GM12878 (cell line): ENCODE results near the gene OGFOD3. TPM values are rescaled to one million over a fixed set of nuclear protein-coding genes. Genes with fewer than 3 reads are reported as not detected.

Experiments
- BCL11A ChIP-seq: IDR thresholded peaks from 2 replicates; pipeline ENCODE4 v1.6.1; 2011; ENCODE audit warnings: low read depth, low read length
- BCL3 ChIP-seq: IDR thresholded peaks from 2 replicates; pipeline ENCODE4 v1.6.1; 2011; ENCODE audit warnings: borderline replicate concordance, low read depth, mild to moderate bottlenecking, moderate library complexity, low read length; ENCODE audit not compliant: insufficient read depth, poor library complexity, severe bottlenecking
- BCLAF1 ChIP-seq: fragments of 450-650 bp; IDR thresholded peaks from 2 replicates; pipeline ENCODE4 v1.6.1; 2017; ENCODE audit warnings: antibody characterized with exemption, mild to moderate bottlenecking, moderate library complexity
- CHD1 ChIP-seq: IDR thresholded peaks from 2 replicates; pipeline ENCODE4 v1.6.1; 2012; ENCODE audit warnings: low read depth, low read length, improper control_type of control experiment
- CTCF ChIP-seq, 3 experiments: IDR thresholded peaks in 2 of 3; conservative IDR thresholded peaks in 1 of 3; 2 replicates each; pipeline ENCODE4 v1.5.1; 2011; ENCODE audit warnings: low read depth in 3 of 3, low read length in 3 of 3, mild to moderate bottlenecking in 3 of 3, control low read depth in 2 of 3, moderate library complexity in 2 of 3, inconsistent platforms in 1 of 3, mixed read lengths in 1 of 3; ENCODE audit not compliant: control insufficient read depth in 2 of 3, insufficient read depth in 1 of 3; ENCODE audit errors: extremely low read depth in 1 of 3
- EZH2 ChIP-seq: IDR thresholded peaks from 2 replicates; pipeline ENCODE4 v1.6.1; 2012; ENCODE audit warnings: low read depth, mild to moderate bottlenecking, control low read depth, inconsistent platforms, low read length, borderline replicate concordance; ENCODE audit not compliant: control insufficient read depth
- HCFC1 ChIP-seq: fragments of 150-350 bp; IDR thresholded peaks from 2 replicates; pipeline ENCODE4 v1.6.1; 2014; ENCODE audit warnings: low read length
- JUNB ChIP-seq: IDR thresholded peaks from 2 replicates; pipeline ENCODE4 v1.6.1; 2016; ENCODE audit warnings: antibody characterized with exemption, mild to moderate bottlenecking
- KDM1A ChIP-seq: fragments of 200-600 bp; sonication (generic); IDR thresholded peaks from 2 replicates; pipeline ENCODE4 v1.6.1; 2016; ENCODE audit warnings: borderline replicate concordance
- LARP7 ChIP-seq: fragments of 450-650 bp; IDR thresholded peaks from 2 replicates; pipeline ENCODE4 v1.6.1; 2017; ENCODE audit warnings: mild to moderate bottlenecking
- NFIC ChIP-seq: IDR thresholded peaks from 2 replicates; pipeline ENCODE4 v1.6.1; 2012; ENCODE audit warnings: low read depth, mild to moderate bottlenecking, inconsistent platforms, low read length, moderate library complexity
- NR2C1 ChIP-seq: fragments of 450-650 bp; IDR thresholded peaks from 2 replicates; pipeline ENCODE4 v1.6.1; 2017; ENCODE audit warnings: antibody characterized with exemption, mild to moderate bottlenecking, moderate library complexity
- RFX5 ChIP-seq: IDR thresholded peaks from 2 replicates; pipeline ENCODE4 v1.6.1; 2011; ENCODE audit warnings: low read depth, low read length, improper control_type of control experiment
- TAF1 ChIP-seq: IDR thresholded peaks from 2 replicates; pipeline ENCODE4 v1.6.1; 2011; ENCODE audit warnings: mild to moderate bottlenecking, low read depth, low read length, borderline replicate concordance
- ZNF207 ChIP-seq: fragments of 450-650 bp; IDR thresholded peaks from 2 replicates; pipeline ENCODE4 v1.6.1; 2014; ENCODE audit warnings: antibody characterized with exemption, mild to moderate bottlenecking, borderline replicate concordance
- ZNF384 ChIP-seq: IDR thresholded peaks from 2 replicates; pipeline ENCODE4 v1.6.1; 2012; ENCODE audit warnings: low read depth, mild to moderate bottlenecking, low read length, improper control_type of control experiment, borderline replicate concordance
- polyA plus RNA-seq, 11 experiments: library from polyadenylated mRNA; depleted of rRNA in 4 of 11; unstranded in 6 of 11; stranded (reverse) in 5 of 11; fragments of >200 nt; fragmentation: Nextera tagmentation in 4 of 11; fragmentation: Illumina TruSeq in 1 of 11; extraction: Ambion mirVana in 4 of 11; extraction: Trizol in 1 of 11; gene quantifications; 1 replicate in 1 of 11; 2 replicates in 10 of 11; pipeline versions ENCODE4 v1.2.1 to v1.2.3, GENCODE V29; 2011 to 2016; ENCODE audit warnings: inconsistent platforms in 2 of 11, missing spikeins in 2 of 11, low read depth in 1 of 11
- total RNA-seq, 4 experiments: library from RNA; depleted of rRNA in 3 of 4; stranded (reverse); fragments of >200 nt in 3 of 4; fragmentation: Illumina TruSeq in 1 of 4; extraction: Trizol in 1 of 4; gene quantifications; 2 replicates each; pipeline versions ENCODE4 v1.2.1 to v1.2.3, GENCODE V29; 2013 to 2021

Gene OGFOD3
- total and polyA plus RNA-seq, 10 of the 15 experiments (the other 5 are each of a cell fraction or from before 2014, with no cell fraction given), result 0.48 to 28.4 (median 18.3) TPM

GRCh38 chr17:82458179-82458884 lies 39.9 kb upstream of the OGFOD3 start, which contains the start of gene NARF (continued):
- peak; percentile 15 for TF ChIP-seq BCL3
- no peak for TF ChIP-seq HCFC1
- TF ChIP-seq ZNF384, result no peak
- TF ChIP-seq CTCF (IDR thresholded peaks at IDR 0.05 in 2 of 3, conservative IDR thresholded peaks at IDR 0.05 in 1 of 3; ENCODE audit: control insufficient read depth in 2 of 3, extremely low read depth in 1 of 3, insufficient read depth in 1 of 3, low read depth in 3 of 3, low read length in 3 of 3), result no peak
- no peak for TF ChIP-seq BCL11A
- TF ChIP-seq NFIC, result no peak
- TF ChIP-seq EZH2, result no peak
- no peak for TF ChIP-seq JUNB
- peak; percentile 94 for TF ChIP-seq LARP7
- peak; percentile 77; the same call in 1 of the 2 replicates for TF ChIP-seq ZNF207
- peak; percentile 92 for TF ChIP-seq CHD1
- peak; percentile 79 for TF ChIP-seq RFX5
- TF ChIP-seq KDM1A, result no peak
- peak; percentile 92 for TF ChIP-seq TAF1
- TF ChIP-seq NR2C1, result no peak
- no peak for TF ChIP-seq BCLAF1
